ENCODE results near the gene DAP.
"Not testable (repeated sequence)": the region's sequence is repeated elsewhere in the genome, so short reads cannot be mapped to it uniquely, and the experiment has no call there.

DAP gene

DNA sequence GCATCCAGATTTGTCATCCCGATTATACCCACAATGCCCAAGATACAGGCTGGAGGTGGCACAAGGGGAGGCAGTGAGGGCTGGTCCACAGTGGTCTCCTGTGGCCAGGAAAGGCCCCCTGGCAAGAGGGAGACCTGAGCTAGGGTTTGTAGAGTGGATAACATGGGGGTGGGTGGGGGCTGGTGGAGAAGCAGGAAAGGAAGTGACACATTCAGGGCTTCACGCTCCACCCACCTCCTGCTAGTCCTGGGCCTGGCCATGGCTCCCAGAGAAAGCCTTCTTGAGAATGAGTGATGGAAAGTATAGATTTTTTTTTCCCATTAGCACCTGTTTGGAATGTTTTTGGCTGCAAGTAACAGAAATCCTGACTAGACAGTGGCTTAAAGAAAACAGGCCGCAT is 115.9 kb downstream of the DAP start:
- no peak for ATAC-seq (replicated peaks)
- Mint-ChIP-seq H3K4me1 (ENCODE audit: low read depth in 2 of 2) (no peaks in the 10 kb centered on the region), H3K36me3 (ENCODE audit: insufficient read depth) (peaks cover under 1% of the 10 kb centered on the region), H3K4me3 (no peak overlapping the region), H3K27me3 (no peaks in the 10 kb centered on the region), H3K9me3 (no peaks in the 10 kb centered on the region), H3K27ac (peak overlapping the region; percentile 10 to 35)
- no peak for DNase-seq

DNA sequence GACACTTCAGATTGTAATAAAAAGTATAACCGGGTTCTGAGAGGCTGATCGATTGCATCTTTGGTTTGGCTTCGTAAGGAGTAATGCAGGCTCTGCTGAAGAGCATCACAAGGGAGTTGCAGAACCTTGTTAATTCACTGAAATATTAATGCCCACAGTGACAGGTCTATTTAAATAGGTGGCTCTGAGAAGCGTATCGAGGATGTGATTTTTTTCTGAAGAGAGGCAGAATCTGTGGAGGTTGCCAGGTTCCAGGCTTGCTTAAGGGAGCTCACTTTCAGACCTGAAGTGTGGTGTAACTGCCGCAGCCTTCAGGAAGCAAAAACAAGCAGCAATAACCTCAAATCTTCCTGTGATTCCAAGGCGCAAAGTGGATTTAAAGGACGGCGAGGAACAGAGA is 116.8 kb downstream of the DAP start:
- H3K27me3 Mint-ChIP-seq: no peaks in the 10 kb centered on the region
- no peak overlapping the region for H3K4me3 Mint-ChIP-seq
- peak overlapping the region in 1 of 2 donors; percentile 10 for H3K27ac Mint-ChIP-seq
- peaks cover 4% of the 10 kb centered on the region for H3K36me3 Mint-ChIP-seq (ENCODE audit: insufficient read depth)
- peaks cover 0 to 3% of the 10 kb centered on the region in 2 donors for H3K9me3 Mint-ChIP-seq
- DNase-seq (no peak), ATAC-seq (replicated peaks) (no peak)
- no peaks in the 10 kb centered on the region for H3K4me1 Mint-ChIP-seq (ENCODE audit: low read depth in 2 of 2)

DNA sequence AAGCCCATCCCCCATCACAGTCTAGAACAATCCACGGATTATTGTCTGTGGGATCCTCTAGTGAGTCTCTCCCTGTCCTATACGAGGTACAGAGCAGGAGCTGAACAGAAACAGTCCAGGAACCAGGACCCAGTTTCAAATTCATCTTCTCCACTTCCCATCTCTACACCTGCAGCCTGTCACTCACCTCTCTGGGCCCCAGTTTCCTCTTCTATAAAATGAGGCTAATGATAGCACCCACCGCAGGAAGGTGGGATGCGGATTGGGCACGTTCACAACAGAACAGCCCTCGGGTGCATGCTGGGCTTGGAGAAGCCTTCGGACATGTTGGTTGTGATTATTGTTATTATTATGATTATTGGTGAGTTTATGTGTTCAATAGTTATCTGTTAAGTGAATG is 118.7 kb downstream of the DAP start:
- Mint-ChIP-seq H3K4me3 (no peak overlapping the region), H3K27me3 (no peaks in the 10 kb centered on the region), H3K4me1 (ENCODE audit: low read depth in 2 of 2) (no peaks in the 10 kb centered on the region), H3K36me3 (ENCODE audit: insufficient read depth) (peaks cover 12% of the 10 kb centered on the region), H3K27ac (no peak overlapping the region), H3K9me3 (peaks cover 3 to 8% of the 10 kb centered on the region in 2 donors)
- DNase-seq (no peak), ATAC-seq (replicated peaks) (no peak)

DNA sequence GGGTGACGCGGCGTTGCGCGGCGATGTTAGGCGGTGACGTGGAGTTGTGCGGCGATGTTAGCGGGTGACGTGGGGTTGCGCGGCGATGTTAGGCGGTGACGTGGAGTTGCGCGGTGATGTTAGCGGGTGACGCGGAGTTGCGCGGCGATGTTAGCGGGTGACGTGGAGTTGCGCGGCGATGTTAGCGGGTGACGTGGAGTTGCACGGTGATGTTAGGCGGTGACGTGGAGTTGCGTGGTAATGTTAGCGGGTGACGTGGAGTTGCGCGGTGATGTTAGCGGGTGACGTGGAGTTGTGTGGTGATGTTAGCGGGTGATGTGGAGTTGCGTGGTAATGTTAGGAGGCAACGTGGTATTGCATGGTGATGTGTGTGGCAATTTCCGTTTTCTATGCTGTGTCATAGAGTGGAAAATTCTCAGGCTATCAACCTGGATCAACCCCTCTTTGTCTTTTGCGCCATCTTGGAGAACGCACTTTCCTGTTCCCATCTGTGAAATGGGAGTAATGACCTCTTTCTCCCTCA is 121.1 kb downstream of the DAP start:
- Mint-ChIP-seq H3K4me1 (ENCODE audit: low read depth in 2 of 2) (peaks cover 12 to 15% of the 10 kb centered on the region in 2 donors), H3K9me3 (peaks cover 3 to 8% of the 10 kb centered on the region in 2 donors), H3K36me3 (ENCODE audit: insufficient read depth) (peaks cover 12% of the 10 kb centered on the region), H3K27me3 (no peaks in the 10 kb centered on the region), H3K27ac (peak overlapping the region; percentile 16 to 83), H3K4me3 (peak overlapping the region in 1 of 2 donors; percentile 32)
- ATAC-seq (replicated peaks) (no peak), DNase-seq (no peak)

DNA sequence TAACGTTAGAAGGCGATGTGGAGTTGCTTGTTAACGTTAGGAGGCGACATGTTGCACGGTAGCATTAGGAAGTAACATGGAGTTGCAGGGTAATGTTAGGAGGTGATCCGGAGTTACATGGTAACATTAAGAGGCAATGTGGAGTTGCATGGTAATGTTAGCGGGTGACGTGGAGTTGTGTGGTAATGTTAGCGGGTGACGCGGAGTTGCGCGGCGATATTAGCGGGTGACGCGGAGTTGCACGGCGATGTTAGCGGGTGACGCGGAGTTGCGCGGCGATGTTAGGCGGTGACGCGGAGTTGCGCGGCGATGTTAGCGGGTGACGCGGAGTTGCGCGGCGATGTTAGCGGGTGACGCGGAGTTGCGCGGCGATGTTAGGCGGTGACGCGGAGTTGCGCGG is 122.3 kb downstream of the DAP start:
- DNase-seq; ATAC-seq (replicated peaks); H3K27me3 Mint-ChIP-seq; H3K4me3 Mint-ChIP-seq; H3K9me3 Mint-ChIP-seq: not testable (repeated sequence)
- Mint-ChIP-seq H3K27ac (peak overlapping the region in 1 of 2 donors; percentile 7), H3K36me3 (ENCODE audit: insufficient read depth) (peaks cover 12% of the 10 kb centered on the region), H3K4me1 (ENCODE audit: low read depth in 2 of 2) (peaks cover 20 to 24% of the 10 kb centered on the region in 2 donors)

DNA sequence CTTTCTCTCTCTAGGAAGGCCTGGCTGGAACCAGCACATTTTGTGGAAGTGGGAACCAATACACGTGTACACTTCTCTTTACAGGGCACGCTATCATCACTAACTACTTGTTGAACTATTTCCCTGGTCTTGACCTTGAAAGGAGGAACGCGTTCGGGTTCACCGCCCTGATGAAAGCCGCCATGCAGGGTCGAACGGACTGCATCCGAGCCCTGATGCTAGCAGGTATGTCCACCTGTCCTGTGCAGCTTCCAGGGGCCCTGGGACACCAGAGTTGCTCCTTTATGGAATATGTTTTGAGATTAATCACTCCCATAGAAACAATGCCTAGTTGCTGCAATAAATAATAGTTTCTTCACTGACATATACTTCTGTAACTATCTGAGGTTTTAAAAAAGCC is 123.1 kb downstream of the DAP start:
- peaks cover 3 to 8% of the 10 kb centered on the region in 2 donors for H3K9me3 Mint-ChIP-seq
- no peak for ATAC-seq (replicated peaks)
- no peak for DNase-seq
- H3K4me1 Mint-ChIP-seq (ENCODE audit: low read depth in 2 of 2): peaks cover 23 to 31% of the 10 kb centered on the region in 2 donors
- H3K27me3 Mint-ChIP-seq: no peaks in the 10 kb centered on the region
- peaks cover 12% of the 10 kb centered on the region for H3K36me3 Mint-ChIP-seq (ENCODE audit: insufficient read depth)
- no peak overlapping the region for H3K4me3 Mint-ChIP-seq
- H3K27ac Mint-ChIP-seq: no peak overlapping the region

DNA sequence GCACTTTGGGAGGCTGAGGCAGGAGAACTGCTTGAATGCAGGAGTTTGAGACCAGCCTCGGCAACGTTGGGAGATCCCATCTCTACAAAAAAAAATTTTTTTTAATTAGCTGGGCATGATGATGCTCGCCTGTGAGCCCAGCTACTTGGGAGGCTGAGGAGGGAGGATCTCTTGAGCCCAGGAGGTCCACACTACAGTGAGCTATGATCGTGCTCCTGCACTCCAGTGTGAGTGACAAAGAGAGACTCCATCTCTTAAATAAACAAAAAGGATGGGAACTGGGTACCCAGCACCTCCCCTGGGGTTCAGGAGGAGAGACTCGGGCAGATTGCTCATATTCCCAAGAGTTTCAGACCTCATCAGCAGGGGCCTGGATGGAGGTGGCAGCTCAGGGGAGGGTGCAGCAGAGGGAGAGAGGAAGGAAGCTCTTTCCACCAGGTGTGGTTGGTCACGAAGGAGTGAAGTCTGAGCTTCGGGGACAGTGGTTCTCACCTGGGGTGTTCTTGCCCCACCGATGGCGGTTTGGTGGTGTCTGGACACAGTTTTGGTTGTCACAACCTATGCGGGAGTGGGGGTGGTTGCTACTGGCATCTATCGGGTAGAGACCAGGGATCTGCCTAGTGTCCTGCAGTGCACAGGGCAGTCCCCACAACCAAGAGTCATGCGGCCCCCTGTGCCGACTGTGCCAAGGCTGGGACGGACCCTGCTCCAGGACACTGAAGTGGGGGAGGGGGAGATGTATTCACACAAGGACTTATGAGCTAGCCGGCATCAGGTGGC is 124.5 kb downstream of the DAP start:
- peaks cover 0 to under 1% of the 10 kb centered on the region in 2 donors for H3K27me3 Mint-ChIP-seq
- ATAC-seq (replicated peaks) (no peak), DNase-seq (no peak)
- no peak overlapping the region for H3K4me3 Mint-ChIP-seq
- peaks cover 3 to 8% of the 10 kb centered on the region in 2 donors for H3K9me3 Mint-ChIP-seq
- peak overlapping the region; percentile 89 to 95 for H3K27ac Mint-ChIP-seq
- peaks cover 32 to 44% of the 10 kb centered on the region in 2 donors for H3K4me1 Mint-ChIP-seq (ENCODE audit: low read depth in 2 of 2)
- H3K36me3 Mint-ChIP-seq (ENCODE audit: insufficient read depth): peaks cover 15% of the 10 kb centered on the region

DNA sequence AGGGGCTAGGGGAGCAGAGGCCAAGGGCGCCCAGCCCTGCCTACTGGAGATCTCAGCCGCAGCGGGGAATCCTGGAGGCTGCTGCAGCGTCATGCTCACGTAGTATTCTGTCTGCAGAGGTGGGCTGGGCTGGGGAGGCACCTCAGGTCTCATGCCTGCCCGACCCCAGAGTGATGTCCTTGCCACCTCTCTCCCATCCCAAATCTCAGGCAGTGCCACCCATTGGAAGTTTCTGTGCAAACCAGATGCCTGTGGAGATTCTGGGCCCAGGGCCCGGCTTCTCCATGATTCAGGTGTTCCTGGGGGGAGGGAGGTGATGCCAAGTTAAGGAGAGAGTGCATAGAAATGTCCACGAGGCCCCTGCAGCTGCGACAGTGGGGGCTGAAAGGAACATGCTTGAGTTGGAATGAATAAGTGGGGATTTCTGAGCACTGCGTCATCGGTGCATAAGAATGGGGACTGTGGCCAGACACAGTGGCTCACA is 125.1 kb downstream of the DAP start:
- H3K4me1 Mint-ChIP-seq (ENCODE audit: low read depth in 2 of 2): peaks cover 38 to 51% of the 10 kb centered on the region in 2 donors
- peaks cover 3 to 8% of the 10 kb centered on the region in 2 donors for H3K9me3 Mint-ChIP-seq

DNA sequence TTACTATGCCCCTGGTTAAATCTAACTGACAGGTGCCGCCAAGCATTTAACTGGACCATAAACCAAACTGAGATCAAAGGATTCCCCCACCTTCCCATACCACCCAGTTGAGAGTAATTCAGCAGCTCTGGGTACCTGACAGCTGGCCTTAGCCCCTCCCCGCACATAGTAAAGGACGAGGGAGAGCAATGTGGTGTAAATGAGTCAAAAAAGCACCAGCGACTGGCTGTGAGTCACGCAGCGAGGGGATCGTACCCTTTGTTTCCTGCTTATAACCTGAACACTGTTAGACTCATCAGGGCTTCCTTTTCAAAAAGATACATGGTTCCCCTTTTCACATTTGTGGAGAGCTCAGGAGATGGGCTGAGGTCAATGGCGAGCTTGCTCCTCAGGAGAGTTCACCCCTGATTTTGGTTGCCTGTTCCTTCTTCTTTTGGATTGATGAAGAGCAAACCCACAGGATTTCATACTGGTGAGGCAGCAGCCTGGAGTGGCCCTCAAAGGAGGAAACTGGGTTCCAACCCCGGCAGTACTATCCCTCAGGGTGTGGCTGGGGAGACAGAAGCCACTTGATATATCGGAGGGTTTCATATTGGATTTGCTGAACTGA is 125.7 kb downstream of the DAP start:
- Mint-ChIP-seq H3K27me3 (peaks cover 0 to 10% of the 10 kb centered on the region in 2 donors), H3K36me3 (ENCODE audit: insufficient read depth) (peaks cover 15% of the 10 kb centered on the region), H3K9me3 (peaks cover 3 to 8% of the 10 kb centered on the region in 2 donors), H3K27ac (peak overlapping the region; percentile 89 to 95), H3K4me3 (peak overlapping the region; percentile 58 to 79), H3K4me1 (ENCODE audit: low read depth in 2 of 2) (peaks cover 38 to 51% of the 10 kb centered on the region in 2 donors)
- peak; percentile 56 for ATAC-seq (replicated peaks)
- peak in 2 of 3 experiments; percentile 9 to 19 for DNase-seq

More for the DNA sequence above, 125.1 kb downstream of the DAP start:
- Mint-ChIP-seq H3K4me3 (peak overlapping the region; percentile 58 to 79), H3K36me3 (ENCODE audit: insufficient read depth) (peaks cover 15% of the 10 kb centered on the region), H3K27ac (peak overlapping the region; percentile 89 to 95), H3K27me3 (peaks cover 0 to 7% of the 10 kb centered on the region in 2 donors)
- DNase-seq: no peak
- no peak for ATAC-seq (replicated peaks)

DNA sequence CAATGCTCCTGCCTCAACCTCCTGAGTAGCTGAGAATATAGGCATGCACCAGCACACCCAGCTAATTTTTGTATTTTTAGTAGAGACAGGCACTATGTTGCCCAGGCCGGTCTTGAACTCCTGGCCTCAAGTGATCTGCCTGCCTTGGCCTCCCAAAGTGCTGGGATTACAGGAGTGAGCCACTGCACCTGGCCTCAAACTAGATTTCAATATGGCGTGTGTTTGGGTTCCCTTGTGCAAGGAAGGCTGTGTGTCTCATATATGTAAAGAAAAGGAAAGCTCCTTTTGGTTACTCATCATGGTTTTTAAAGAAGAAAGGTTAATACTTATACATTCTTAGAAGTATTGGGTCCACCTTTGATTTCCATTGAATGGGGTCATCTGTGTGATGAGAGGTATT is 126.5 kb downstream of the DAP start:
- ATAC-seq (replicated peaks): no peak
- H3K4me3 Mint-ChIP-seq: peak overlapping the region in 1 of 2 donors; percentile 79

DNA sequence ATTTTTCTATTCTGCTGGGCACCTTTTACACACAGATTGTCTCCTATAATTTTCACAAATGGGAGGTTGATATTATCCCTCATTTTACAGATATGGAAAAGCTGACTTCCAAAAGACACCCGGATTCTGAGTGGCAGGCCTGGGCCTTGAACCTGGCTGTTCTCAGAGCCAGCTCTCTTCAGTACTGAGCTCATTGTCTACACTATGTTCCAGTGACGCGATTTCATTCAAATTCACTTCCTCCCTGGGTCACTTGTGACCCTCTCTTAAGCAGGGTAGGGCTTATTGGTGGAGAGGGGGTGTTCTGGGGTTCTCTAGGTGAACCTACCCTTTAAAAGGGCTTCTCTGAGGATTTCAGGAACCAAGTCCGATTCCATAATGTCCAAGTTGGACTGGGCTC is 127.0 kb downstream of the DAP start:
- no peak for DNase-seq
- Mint-ChIP-seq H3K27ac (peak overlapping the region; percentile 87 to 95), H3K9me3 (peaks cover 0 to 8% of the 10 kb centered on the region in 2 donors), H3K27me3 (peaks cover 5 to 22% of the 10 kb centered on the region in 2 donors), H3K4me3 (peak overlapping the region; percentile 79 to 81), H3K36me3 (ENCODE audit: insufficient read depth) (peaks cover 10% of the 10 kb centered on the region), H3K4me1 (ENCODE audit: low read depth in 2 of 2) (peaks cover 38 to 51% of the 10 kb centered on the region in 2 donors)
- ATAC-seq (replicated peaks): peak; percentile 14

More for the DNA sequence above, 126.5 kb downstream of the DAP start:
- Mint-ChIP-seq H3K27me3 (peaks cover 0 to 17% of the 10 kb centered on the region in 2 donors), H3K36me3 (ENCODE audit: insufficient read depth) (peaks cover 10% of the 10 kb centered on the region), H3K27ac (peak overlapping the region; percentile 87 to 95), H3K9me3 (peaks cover 0 to 8% of the 10 kb centered on the region in 2 donors), H3K4me1 (ENCODE audit: low read depth in 2 of 2) (peaks cover 38 to 51% of the 10 kb centered on the region in 2 donors)
- no peak for DNase-seq

DNA sequence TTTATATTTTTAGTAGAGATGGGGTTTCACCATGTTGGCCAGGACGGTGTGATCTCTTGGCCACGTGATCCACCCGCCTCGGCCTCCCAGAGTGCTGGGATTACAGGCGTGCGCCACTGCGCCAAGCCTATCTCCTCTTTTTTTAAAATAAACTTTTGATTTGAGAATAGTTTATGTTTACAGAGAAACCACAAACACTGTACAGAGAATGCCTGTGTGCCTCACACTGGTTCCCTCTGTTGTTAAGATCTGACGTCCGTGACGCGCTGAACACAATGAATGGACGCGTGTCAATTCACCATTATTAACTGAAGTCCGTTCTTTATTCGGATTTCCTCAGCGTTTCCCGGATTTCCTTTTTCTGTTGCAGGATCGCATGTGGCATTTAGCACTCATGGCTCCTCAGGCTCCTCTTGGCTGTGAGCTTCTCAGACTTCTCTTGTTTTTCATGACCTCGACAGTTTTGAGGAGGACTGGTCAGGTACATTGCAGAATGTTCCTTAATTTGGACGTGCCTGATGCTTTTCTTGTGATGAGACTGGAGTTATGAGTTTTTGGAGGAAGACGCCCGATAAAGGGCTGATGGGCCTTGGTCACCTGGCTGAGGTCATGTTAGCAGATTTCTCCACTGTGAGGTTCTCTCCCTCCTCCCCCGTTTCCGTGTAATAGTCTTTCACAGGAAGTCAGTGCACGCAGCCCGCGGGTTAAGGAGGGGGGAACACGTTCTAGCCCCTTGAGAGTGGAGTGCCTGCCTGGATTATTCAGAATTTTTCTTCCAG is 127.6 kb downstream of the DAP start:
- peak overlapping the region; percentile 79 to 81 for H3K4me3 Mint-ChIP-seq
- peaks cover 6% of the 10 kb centered on the region for H3K36me3 Mint-ChIP-seq (ENCODE audit: insufficient read depth)
- peak overlapping the region; percentile 87 to 95 for H3K27ac Mint-ChIP-seq
- DNase-seq (peak; percentile 20 to 38 (median 28)), ATAC-seq (replicated peaks) (peak; percentile 70)
- H3K4me1 Mint-ChIP-seq (ENCODE audit: low read depth in 2 of 2): peaks cover 38 to 51% of the 10 kb centered on the region in 2 donors
- H3K9me3 Mint-ChIP-seq: peaks cover 0 to 3% of the 10 kb centered on the region in 2 donors
- H3K27me3 Mint-ChIP-seq: peaks cover 10 to 28% of the 10 kb centered on the region in 2 donors
